B cell (primary cell): ENCODE measurements around the gene DPYSL3. TPM values are rescaled to one million over a fixed set of nuclear protein-coding genes. Genes with fewer than 3 reads are reported as not detected.

Experiments used
- ATAC-seq: fragments of 200-7000 bp; cut with Tn5 transposase; one replicate; pipeline ENCODE4 v1.10.0; 2021; ENCODE audit warnings: low read depth, mild to moderate bottlenecking, moderate number of reproducible peaks, moderate library complexity
- CTCF ChIA-PET: fragments of 350-600 bp; sonication (Branson Sonifier 250); formaldehyde crosslinking; loops from one replicate; lab custom pipeline; 2021; ENCODE audit warnings: antibody characterized with exemption, inconsistent platforms; lab: Charles Lee
- POLR2A ChIA-PET: fragments of 350-600 bp; sonication (Branson Sonifier 250); formaldehyde crosslinking; loops from one replicate; lab custom pipeline; 2021; ENCODE audit warnings: antibody characterized with exemption; lab: Charles Lee
- DNase-seq: peaks from one replicate; pipeline ENCODE4 v3.0.0; 2013
- H2AFZ ChIP-seq: 2 replicates; pipeline ENCODE4 v1.6.1; 2012; ENCODE audit warnings: mild to moderate bottlenecking, low read depth, low read length; ENCODE audit not compliant: insufficient read depth, poor library complexity, severe bottlenecking
- H3K27ac ChIP-seq, 2 donors: 1 replicate in 1 of 2; 2 replicates in 1 of 2; pipeline ENCODE4 v1.5.1; 2012 to 2013; ENCODE audit warnings: low read length in 2 of 2, mild to moderate bottlenecking in 2 of 2, moderate library complexity in 1 of 2
- H3K27me3 ChIP-seq, 4 experiments: fragments of 200-600 bp in 1 of 4; sonication (generic) in 1 of 4; replicated peaks in 1 of 4; 1 replicate in 2 of 4; 2 replicates in 2 of 4; pipeline versions ENCODE4 v1.6.1 to v1.7.0; 2013 to 2016; ENCODE audit warnings: low read length in 3 of 4, mild to moderate bottlenecking in 2 of 4, mixed read lengths in 1 of 4, moderate library complexity in 1 of 4; ENCODE audit not compliant: insufficient read depth in 4 of 4, control insufficient read depth in 3 of 4; ENCODE audit errors: control extremely low read depth in 1 of 4
- H3K36me3 ChIP-seq, 2 experiments: replicated peaks in 1 of 2; 1 replicate in 1 of 2; 2 replicates in 1 of 2; pipeline versions ENCODE4 v1.6.1 to v1.7.1; 2013; ENCODE audit warnings: low read length in 1 of 2; ENCODE audit not compliant: insufficient read depth in 2 of 2, control insufficient read depth in 1 of 2; ENCODE audit errors: control extremely low read depth in 1 of 2, extremely low read depth in 1 of 2
- H3K4me1 ChIP-seq, 2 donors: fragments of 200-600 bp in 1 of 2; sonication (generic) in 1 of 2; 1 replicate in 1 of 2; 2 replicates in 1 of 2; pipeline versions ENCODE4 v1.5.1 to v1.6.1; 2013 to 2017; ENCODE audit warnings: low read length in 2 of 2; ENCODE audit not compliant: control insufficient read depth in 2 of 2, insufficient read depth in 2 of 2
- H3K4me2 ChIP-seq: replicated peaks from 2 replicates; pipeline ENCODE3; 2012; ENCODE audit warnings: mild to moderate bottlenecking, low read depth, low read length; ENCODE audit not compliant: poor library complexity, severe bottlenecking
- H3K4me3 ChIP-seq, 5 experiments: fragments of 200-600 bp in 1 of 5; sonication (generic) in 1 of 5; 1 replicate in 3 of 5; 2 replicates in 2 of 5; pipeline versions ENCODE4 v1.5.1 to v1.7.0; 2011 to 2016; ENCODE audit warnings: low read length in 4 of 5, mild to moderate bottlenecking in 4 of 5, low read depth in 2 of 5, control low read depth in 1 of 5, moderate library complexity in 1 of 5; ENCODE audit not compliant: insufficient read depth in 1 of 5; ENCODE audit errors: control extremely low read depth in 1 of 5, extremely low read depth in 1 of 5
- H3K79me2 ChIP-seq: fragments of 200-600 bp; sonication (generic); one replicate; pipeline ENCODE4 v1.6.0; 2016; ENCODE audit warnings: low read length; ENCODE audit not compliant: control insufficient read depth, insufficient read depth
- H3K9ac ChIP-seq: fragments of 200-600 bp; sonication (generic); 2 replicates; pipeline ENCODE4 v1.6.1; 2017; ENCODE audit warnings: mild to moderate bottlenecking, low read length, moderate library complexity
- H3K9me3 ChIP-seq, 3 donors: one replicate each; pipeline versions ENCODE4 v1.6.1 to v1.7.1; 2013; ENCODE audit warnings: low read length in 2 of 3; ENCODE audit not compliant: control insufficient read depth in 2 of 3, insufficient read depth in 1 of 3; ENCODE audit errors: control extremely low read depth in 1 of 3
- H4K20me1 ChIP-seq: 2 replicates; pipeline ENCODE4 v1.6.0; 2012; ENCODE audit warnings: mild to moderate bottlenecking, low read length; ENCODE audit not compliant: insufficient read depth, control insufficient read depth, poor library complexity, severe bottlenecking
- H3K27ac Mint-ChIP-seq: one replicate; pipeline ENCODE4 v1.8.0; 2021; ENCODE audit warnings: mixed read lengths
- H3K27me3 Mint-ChIP-seq: one replicate; pipeline ENCODE4 v1.8.0; 2021; ENCODE audit warnings: mixed read lengths
- H3K4me1 Mint-ChIP-seq: one replicate; pipeline ENCODE4 v1.8.0; 2021; ENCODE audit warnings: mixed read lengths
- H3K4me3 Mint-ChIP-seq: one replicate; pipeline ENCODE4 v1.8.0; 2021; ENCODE audit warnings: mixed read lengths
- H3K9me3 Mint-ChIP-seq: one replicate; pipeline ENCODE4 v1.8.0; 2022; ENCODE audit warnings: mixed read lengths; ENCODE audit not compliant: insufficient read depth
- CTCF ChIP-seq: fragments of 200-600 bp; IDR thresholded peaks from one replicate; pipeline ENCODE4 v1.8.0; 2022; ENCODE audit warnings: antibody characterized with exemption, mild to moderate bottlenecking
- EZH2 ChIP-seq: IDR thresholded peaks from 2 replicates; pipeline ENCODE4 v1.6.1; 2012; ENCODE audit warnings: borderline replicate concordance, low read depth, mild to moderate bottlenecking, moderate library complexity, low read length; ENCODE audit not compliant: insufficient read depth, poor library complexity, severe bottlenecking
- WGBS: methylation state at CpG from one replicate; pipeline ENCODE4 v1.1.5; 2013; ENCODE audit warnings: missing lambda C conversion rate; ENCODE audit not compliant: insufficient coverage; 5-methylcytosine and 5-hydroxymethylcytosine counted together
- intact Hi-C: fragments of 100-400 bp; cut with micrococcal nuclease; formaldehyde crosslinking; loops from one replicate; pipeline ENCODE4 v1.10.0; 2022
- polyA plus RNA-seq: library from polyadenylated mRNA; depleted of rRNA; stranded (reverse); fragments of >200 nt; gene quantifications from 2 replicates; pipeline ENCODE4 v1.2.3, GENCODE V29; 2012
- total RNA-seq, 2 donors: library from RNA; stranded (reverse); fragments of 120-200 nt in 1 of 2; gene quantifications; 1 replicate in 1 of 2; 2 replicates in 1 of 2; pipeline versions ENCODE4 v1.2.3 to v1.2.4, GENCODE V29; 2013 to 2022

The DPYSL3 gene
- total and polyA plus RNA-seq, 2 donors (not counting 1 experiment from before 2014, with no cell fraction given), result not detected

GRCh38 chr5:147391781-147392180, 118.1 kb downstream of the DPYSL3 start:
- no peaks in the 10 kb centered on the region for H3K27me3 ChIP-seq
- CTCF ChIA-PET, result no interaction called here
- no peak overlapping the region for H3K27ac ChIP-seq
- Mint-ChIP-seq H3K27ac (no peak overlapping the region), H3K27me3 (peaks cover 9% of the 10 kb centered on the region), H3K4me3 (no peak overlapping the region), H3K4me1 (no peaks in the 10 kb centered on the region), H3K9me3 (no peaks in the 10 kb centered on the region)
- ATAC-seq (no peak), DNase-seq (no peak)
- no peak overlapping the region for H3K4me3 ChIP-seq
- TF ChIP-seq EZH2 (no peak), CTCF (no peak)
- no peaks in the 10 kb centered on the region for H4K20me1 ChIP-seq
- H3K9ac ChIP-seq, result no peak overlapping the region
- peaks cover 0 to 2% (median 0%) of the 10 kb centered on the region in 3 donors for H3K9me3 ChIP-seq
- no peak overlapping the region for H2AFZ ChIP-seq
- POLR2A ChIA-PET, result no interaction called here
- WGBS, result 78% methylated on average over 5 of the region's 5 CpGs
- H3K79me2 ChIP-seq, result no peaks in the 10 kb centered on the region
- H3K36me3 ChIP-seq, result no peaks in the 10 kb centered on the region
- H3K4me2 ChIP-seq, result no peak overlapping the region
- H3K4me1 ChIP-seq, result no peaks in the 10 kb centered on the region
- intact Hi-C loops, result no loop called here

- Histone ChIP-seq H3K4me3 (no peak overlapping the region), H3K27me3 (no peaks in the 10 kb centered on the region), H3K79me2 (no peaks in the 10 kb centered on the region), H3K9me3 (peaks cover 0 to 2% (median 0%) of the 10 kb centered on the region in 3 donors), H3K4me1 (no peaks in the 10 kb centered on the region), H3K9ac (no peak overlapping the region), H2AFZ (no peak overlapping the region), H3K36me3 (no peaks in the 10 kb centered on the region), H4K20me1 (no peaks in the 10 kb centered on the region), H3K4me2 (no peak overlapping the region), H3K27ac (no peak overlapping the region)
- Mint-ChIP-seq H3K27me3 (peaks cover 13% of the 10 kb centered on the region), H3K4me3 (no peak overlapping the region), H3K27ac (no peak overlapping the region), H3K9me3 (no peaks in the 10 kb centered on the region), H3K4me1 (no peaks in the 10 kb centered on the region)
- no peak for ATAC-seq
- DNase-seq, result no peak
- CTCF ChIA-PET, result no interaction called here
- POLR2A ChIA-PET, result no interaction called here
- intact Hi-C loops, result no loop called here
- TF ChIP-seq EZH2, result no peak
- TF ChIP-seq CTCF, result no peak
- WGBS, result 90% methylated on average over 2 of the region's 3 CpGs
These were observed 119.1 kb downstream of the DPYSL3 start for GRCh38 chr5:147390654-147391225.
